ENCODE data around the gene ENTHD1.
"Not testable (repeated sequence)": the region's sequence is repeated elsewhere in the genome, so short reads cannot be mapped to it uniquely, and the experiment has no call there.

The ENTHD1 gene

GRCh38 chr22:39777716-39778454 lies 115.7 kb downstream of the ENTHD1 start:
- DNase-seq (ENCODE audit: low spot score), result no peak

- no peak for DNase-seq (ENCODE audit: low spot score)
These were observed 117.1 kb downstream of the ENTHD1 start for GRCh38 chr22:39776295-39777009.

GRCh38 chr22:39773976-39774539 lies 119.5 kb downstream of the ENTHD1 start:
- no peak for DNase-seq (ENCODE audit: low spot score)

- no peak for DNase-seq (ENCODE audit: low spot score)
These were observed 120.1 kb downstream of the ENTHD1 start for GRCh38 chr22:39773503-39773902.

GRCh38 chr22:39771486-39771885 lies 122.1 kb downstream of the ENTHD1 start:
- no peak for DNase-seq (ENCODE audit: low spot score)

GRCh38 chr22:39765661-39766060 lies 127.9 kb downstream of the ENTHD1 start:
- no peak for DNase-seq (ENCODE audit: low spot score)

- DNase-seq (ENCODE audit: low spot score), result no peak
These were observed 128.5 kb downstream of the ENTHD1 start for GRCh38 chr22:39765046-39765445.

GRCh38 chr22:39763276-39763675 lies 130.3 kb downstream of the ENTHD1 start:
- no peak for DNase-seq (ENCODE audit: low spot score)

GRCh38 chr22:39750759-39751158 lies 142.8 kb downstream of the ENTHD1 start:
- no peak for DNase-seq (ENCODE audit: low spot score)

GRCh38 chr22:39748877-39749276 lies 144.7 kb downstream of the ENTHD1 start:
- no peak for DNase-seq (ENCODE audit: low spot score)

- DNase-seq (ENCODE audit: low spot score), result no peak
These were observed 146.8 kb downstream of the ENTHD1 start for GRCh38 chr22:39746600-39747262.

GRCh38 chr22:39745789-39746188 lies 147.8 kb downstream of the ENTHD1 start:
- DNase-seq (ENCODE audit: low spot score), result no peak

- DNase-seq (ENCODE audit: low spot score), result no peak
These were observed 149.2 kb downstream of the ENTHD1 start for GRCh38 chr22:39744353-39744752.

GRCh38 chr22:39743935-39744334 lies 149.6 kb downstream of the ENTHD1 start:
- no peak for DNase-seq (ENCODE audit: low spot score)

GRCh38 chr22:39739338-39740027 lies 154.1 kb downstream of the ENTHD1 start:
- no peak for DNase-seq (ENCODE audit: low spot score)

- peak; percentile 38 for DNase-seq (ENCODE audit: low spot score)
These were observed 154.8 kb downstream of the ENTHD1 start for GRCh38 chr22:39738746-39739145.

GRCh38 chr22:39735776-39736175 lies 157.8 kb downstream of the ENTHD1 start:
- no peak for DNase-seq (ENCODE audit: low spot score)

GRCh38 chr22:39734866-39735265 lies 158.7 kb downstream of the ENTHD1 start:
- DNase-seq (ENCODE audit: low spot score), result no peak

GRCh38 chr22:39734046-39734445 lies 159.5 kb downstream of the ENTHD1 start:
- DNase-seq (ENCODE audit: low spot score), result not testable (repeated sequence)

- DNase-seq (ENCODE audit: low spot score), result no peak
These were observed 160.4 kb downstream of the ENTHD1 start for GRCh38 chr22:39733191-39733590.

GRCh38 chr22:39732625-39733024 lies 160.9 kb downstream of the ENTHD1 start:
- peak; percentile 4 for DNase-seq (ENCODE audit: low spot score)

All from GM03348 (cell line).